ENCODE results near the gene HOXA3. TPM values are rescaled to one million over a fixed set of nuclear protein-coding genes. Genes with fewer than 3 reads are reported as not detected.

The HOXA3 gene
- total RNA-seq, 2 donors from 2014 or later, result 6.5 to 29.3 TPM

DNA sequence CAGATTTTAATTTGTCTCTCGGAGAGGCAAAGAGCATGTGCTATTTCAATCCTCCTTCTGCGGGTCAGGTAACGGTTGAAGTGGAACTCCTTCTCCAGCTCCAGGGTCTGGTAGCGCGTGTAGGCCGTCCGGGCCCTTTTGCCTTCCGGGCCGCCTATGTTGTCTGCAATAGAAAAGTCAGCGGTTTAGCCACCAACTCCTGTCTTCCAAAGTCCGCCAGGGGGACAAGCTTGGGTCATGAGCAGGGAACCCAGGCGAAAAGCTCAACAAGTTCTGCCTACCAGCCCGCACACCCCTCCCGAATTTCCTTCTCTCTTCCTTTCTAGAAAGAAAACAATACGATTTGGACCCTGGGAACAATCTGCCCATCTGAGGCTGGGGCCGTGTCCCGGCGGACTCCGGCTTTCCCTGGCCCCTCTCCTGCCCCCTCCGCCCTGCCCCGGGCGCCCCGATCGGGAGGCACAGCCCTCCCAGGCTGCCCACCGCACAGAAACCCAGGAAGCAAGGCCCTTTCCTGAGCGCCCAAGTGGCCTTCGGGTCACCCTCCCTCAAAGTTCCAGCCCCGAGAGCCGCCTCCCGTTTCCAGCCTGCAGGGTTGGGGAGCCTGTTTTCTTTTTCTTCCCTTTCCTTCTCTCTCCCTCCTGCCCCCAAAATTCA is 10.3 kb downstream of the HOXA3 start:
- H3K4me1 ChIP-seq (ENCODE audit: control insufficient read depth in 1 of 2, low read depth in 2 of 2), result peaks cover 0 to 27% of the 10 kb centered on the region in 2 donors

DNA sequence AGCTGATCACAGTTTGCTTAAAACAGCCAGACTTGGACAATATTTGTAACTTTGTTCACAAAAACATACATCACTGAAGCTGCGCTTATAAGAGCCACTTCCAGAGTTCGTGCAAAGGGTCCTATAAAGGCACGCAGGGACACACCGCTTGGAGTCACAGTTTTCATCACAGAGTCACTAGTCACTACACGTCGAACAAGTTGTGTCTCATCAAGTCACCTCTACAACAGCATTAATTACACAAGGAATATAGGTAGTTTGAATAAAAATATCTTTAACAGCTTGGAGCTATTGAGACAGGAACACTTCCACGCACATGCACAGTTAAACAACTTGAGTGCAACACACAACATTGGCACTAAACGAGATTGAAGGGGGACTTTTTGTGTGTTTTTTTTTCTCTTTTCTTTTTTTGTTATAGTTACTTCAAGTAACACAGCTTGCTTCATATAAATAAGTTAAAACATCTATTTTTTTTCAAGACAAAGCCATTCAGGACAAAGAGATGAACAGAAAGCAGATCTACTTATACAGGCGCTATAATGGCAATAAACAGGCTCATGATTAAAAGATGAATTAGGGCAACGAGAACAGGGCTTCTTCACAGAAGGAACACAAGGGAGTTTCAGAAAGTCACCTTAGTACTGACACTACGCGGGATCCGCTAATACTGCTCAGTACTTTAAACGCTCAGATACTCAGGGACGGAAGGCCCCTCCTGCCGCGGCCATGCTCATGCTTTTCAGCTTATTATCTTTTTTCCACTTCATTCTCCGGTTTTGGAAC is 11.1 kb downstream of the HOXA3 start:
- Histone ChIP-seq H3K27ac (peak overlapping the region; percentile 95 to 97), H3K4me1 (ENCODE audit: control insufficient read depth in 1 of 2, low read depth in 2 of 2) (peaks cover 5 to 26% of the 10 kb centered on the region in 2 donors)
- TF ChIP-seq, protein P1, sequence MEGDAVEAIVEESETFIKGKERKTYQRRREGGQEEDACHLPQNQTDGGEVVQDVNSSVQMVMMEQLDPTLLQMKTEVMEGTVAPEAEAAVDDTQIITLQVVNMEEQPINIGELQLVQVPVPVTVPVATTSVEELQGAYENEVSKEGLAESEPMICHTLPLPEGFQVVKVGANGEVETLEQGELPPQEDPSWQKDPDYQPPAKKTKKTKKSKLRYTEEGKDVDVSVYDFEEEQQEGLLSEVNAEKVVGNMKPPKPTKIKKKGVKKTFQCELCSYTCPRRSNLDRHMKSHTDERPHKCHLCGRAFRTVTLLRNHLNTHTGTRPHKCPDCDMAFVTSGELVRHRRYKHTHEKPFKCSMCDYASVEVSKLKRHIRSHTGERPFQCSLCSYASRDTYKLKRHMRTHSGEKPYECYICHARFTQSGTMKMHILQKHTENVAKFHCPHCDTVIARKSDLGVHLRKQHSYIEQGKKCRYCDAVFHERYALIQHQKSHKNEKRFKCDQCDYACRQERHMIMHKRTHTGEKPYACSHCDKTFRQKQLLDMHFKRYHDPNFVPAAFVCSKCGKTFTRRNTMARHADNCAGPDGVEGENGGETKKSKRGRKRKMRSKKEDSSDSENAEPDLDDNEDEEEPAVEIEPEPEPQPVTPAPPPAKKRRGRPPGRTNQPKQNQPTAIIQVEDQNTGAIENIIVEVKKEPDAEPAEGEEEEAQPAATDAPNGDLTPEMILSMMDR (IDR thresholded peaks at IDR 0.05), result no peak

More for the DNA sequence above, 10.3 kb downstream of the HOXA3 start:
- TF ChIP-seq, protein P1 (IDR thresholded peaks at IDR 0.05), result peak; percentile 47
- no peak for DNase-seq (ENCODE audit: low spot score)
- H3K27me3 ChIP-seq (replicated peaks; ENCODE audit: insufficient read depth), result no peaks in the 10 kb centered on the region
- H3K4me3 ChIP-seq, result peak overlapping the region; percentile 84
- H3K27ac ChIP-seq, result peak overlapping the region; percentile 95 to 97
- no peaks in the 10 kb centered on the region for H3K9me3 ChIP-seq
- peaks cover 11% of the 10 kb centered on the region for H3K36me3 ChIP-seq
- ATAC-seq (ENCODE audit: insufficient number of reproducible peaks, low FRiP score, low read depth), result no peak

GRCh38 chr7:27140126-27140857 is 12.1 kb downstream of the HOXA3 start:
- Histone ChIP-seq H3K27ac (peak overlapping the region; percentile 66 to 95), H3K9me3 (no peaks in the 10 kb centered on the region), H3K27me3 (replicated peaks; ENCODE audit: insufficient read depth) (no peaks in the 10 kb centered on the region), H3K4me1 (ENCODE audit: control insufficient read depth in 1 of 2, low read depth in 2 of 2) (peaks cover 7 to 33% of the 10 kb centered on the region in 2 donors), H3K4me3 (peak overlapping the region; percentile 48), H3K36me3 (peaks cover 9% of the 10 kb centered on the region)
- TF ChIP-seq, protein P1 (IDR thresholded peaks at IDR 0.05), result no peak
- no peak for DNase-seq (ENCODE audit: low spot score)
- ATAC-seq (ENCODE audit: insufficient number of reproducible peaks, low FRiP score, low read depth), result no peak

More for the DNA sequence above, 11.1 kb downstream of the HOXA3 start:
- Histone ChIP-seq H3K9me3 (no peaks in the 10 kb centered on the region), H3K27me3 (replicated peaks; ENCODE audit: insufficient read depth) (no peaks in the 10 kb centered on the region), H3K4me3 (peak overlapping the region; percentile 84), H3K36me3 (peaks cover 11% of the 10 kb centered on the region)
- no peak for DNase-seq (ENCODE audit: low spot score)
- ATAC-seq (ENCODE audit: insufficient number of reproducible peaks, low FRiP score, low read depth), result no peak

GRCh38 chr7:27139334-27140125 is 12.9 kb downstream of the HOXA3 start:
- H3K27ac ChIP-seq, result peak overlapping the region; percentile 66 to 95
- no peak for ATAC-seq (ENCODE audit: insufficient number of reproducible peaks, low FRiP score, low read depth)
- DNase-seq (ENCODE audit: low spot score), result no peak
- H3K4me3 ChIP-seq, result peak overlapping the region; percentile 48
- H3K27me3 ChIP-seq (replicated peaks; ENCODE audit: insufficient read depth), result no peaks in the 10 kb centered on the region
- H3K36me3 ChIP-seq, result peaks cover 3% of the 10 kb centered on the region
- TF ChIP-seq, protein P1 (IDR thresholded peaks at IDR 0.05), result no peak
- H3K9me3 ChIP-seq, result no peaks in the 10 kb centered on the region
- peaks cover 7 to 33% of the 10 kb centered on the region in 2 donors for H3K4me1 ChIP-seq (ENCODE audit: control insufficient read depth in 1 of 2, low read depth in 2 of 2)

Measured in thoracic aorta (tissue), 2 donors.